ENCODE measurements around the gene BTBD10. TPM values are rescaled to one million over a fixed set of nuclear protein-coding genes. Genes with fewer than 3 reads are reported as not detected.
A peak's percentile ranks its signal among the peaks of the same experiment; 100 is the strongest.

BTBD10 gene
- total RNA-seq, 1 donor from 2014 or later, result 21.9 TPM

GRCh38 chr11:13373216-13373615, 89.8 kb downstream of the BTBD10 start:
- Histone ChIP-seq H3K4me3 (no peak overlapping the region), H3K27ac (no peak overlapping the region), H3K4me1 (no peaks in the 10 kb centered on the region), H3K36me3 (peaks cover 95% of the 10 kb centered on the region), H3K27me3 (no peaks in the 10 kb centered on the region), H3K9me3 (no peaks in the 10 kb centered on the region)
- ATAC-seq (no peak), DNase-seq (no peak)
- TF ChIP-seq CTCF (IDR thresholded peaks at IDR 0.05), result no peak
- intact Hi-C loops (cut with DNase I), result no loop called here

GRCh38 chr11:13368041-13368446, 95.0 kb downstream of the BTBD10 start:
- Histone ChIP-seq H3K36me3 (peaks cover 95% of the 10 kb centered on the region), H3K4me1 (no peaks in the 10 kb centered on the region), H3K27ac (no peak overlapping the region), H3K4me3 (no peak overlapping the region), H3K27me3 (no peaks in the 10 kb centered on the region), H3K9me3 (no peaks in the 10 kb centered on the region)
- intact Hi-C loops (cut with DNase I), result no loop called here
- no peak for DNase-seq
- ATAC-seq, result peak; percentile 48
- TF ChIP-seq CTCF (IDR thresholded peaks at IDR 0.05), result no peak

- Histone ChIP-seq H3K9me3 (no peaks in the 10 kb centered on the region), H3K4me3 (no peak overlapping the region), H3K4me1 (no peaks in the 10 kb centered on the region), H3K27ac (no peak overlapping the region), H3K27me3 (no peaks in the 10 kb centered on the region), H3K36me3 (peaks cover 95% of the 10 kb centered on the region)
- ATAC-seq (no peak), DNase-seq (no peak)
- intact Hi-C loops (cut with DNase I), result no loop called here
- no peak for TF ChIP-seq CTCF (IDR thresholded peaks at IDR 0.05)
These were observed 95.9 kb downstream of the BTBD10 start for GRCh38 chr11:13367115-13367514.

- peaks cover 95% of the 10 kb centered on the region for H3K36me3 ChIP-seq
- ATAC-seq, result no peak
- TF ChIP-seq CTCF (IDR thresholded peaks at IDR 0.05), result no peak
These were observed 96.6 kb downstream of the BTBD10 start for GRCh38 chr11:13366266-13367026.

GRCh38 chr11:13364388-13364787, 98.6 kb downstream of the BTBD10 start:
- ATAC-seq, result no peak
- H3K9me3 ChIP-seq, result no peaks in the 10 kb centered on the region
- H3K36me3 ChIP-seq, result peaks cover 95% of the 10 kb centered on the region
- no peaks in the 10 kb centered on the region for H3K4me1 ChIP-seq
- H3K27ac ChIP-seq, result no peak overlapping the region
- intact Hi-C loops (cut with DNase I), result no loop called here
- TF ChIP-seq CTCF (IDR thresholded peaks at IDR 0.05), result no peak
- H3K27me3 ChIP-seq, result no peaks in the 10 kb centered on the region
- no peak overlapping the region for H3K4me3 ChIP-seq
- DNase-seq, result no peak

More at GRCh38 chr11:13366266-13367026, 96.6 kb downstream of the BTBD10 start:
- no peaks in the 10 kb centered on the region for H3K27me3 ChIP-seq
- H3K9me3 ChIP-seq, result no peaks in the 10 kb centered on the region
- H3K4me3 ChIP-seq, result no peak overlapping the region
- intact Hi-C loops (cut with DNase I), result no loop called here
- DNase-seq, result no peak
- H3K4me1 ChIP-seq, result no peaks in the 10 kb centered on the region
- no peak overlapping the region for H3K27ac ChIP-seq
